Measurements from ENCODE around the gene STPG1.

DNA sequence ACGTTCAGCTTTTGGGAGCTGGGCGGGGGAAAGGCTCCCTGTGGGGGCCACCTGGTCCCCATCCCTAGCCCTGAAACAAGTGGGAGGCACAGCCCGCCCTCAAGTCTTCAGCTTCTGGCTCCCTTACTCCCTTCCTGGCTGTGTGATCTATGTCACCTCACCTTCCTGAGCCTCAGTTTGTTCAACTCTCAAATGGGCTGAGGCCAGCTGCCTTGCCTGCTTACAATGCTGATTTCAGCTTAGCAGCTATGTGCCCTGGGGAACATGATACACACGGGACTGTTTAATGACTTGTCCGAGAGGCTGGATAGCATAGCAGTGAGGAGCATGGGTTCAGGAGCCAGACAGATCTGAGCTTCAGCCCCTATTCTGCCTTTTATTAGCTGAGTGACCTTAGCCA is 75.1 kb downstream of the STPG1 start:
- TF ChIP-seq, protein P1, sequence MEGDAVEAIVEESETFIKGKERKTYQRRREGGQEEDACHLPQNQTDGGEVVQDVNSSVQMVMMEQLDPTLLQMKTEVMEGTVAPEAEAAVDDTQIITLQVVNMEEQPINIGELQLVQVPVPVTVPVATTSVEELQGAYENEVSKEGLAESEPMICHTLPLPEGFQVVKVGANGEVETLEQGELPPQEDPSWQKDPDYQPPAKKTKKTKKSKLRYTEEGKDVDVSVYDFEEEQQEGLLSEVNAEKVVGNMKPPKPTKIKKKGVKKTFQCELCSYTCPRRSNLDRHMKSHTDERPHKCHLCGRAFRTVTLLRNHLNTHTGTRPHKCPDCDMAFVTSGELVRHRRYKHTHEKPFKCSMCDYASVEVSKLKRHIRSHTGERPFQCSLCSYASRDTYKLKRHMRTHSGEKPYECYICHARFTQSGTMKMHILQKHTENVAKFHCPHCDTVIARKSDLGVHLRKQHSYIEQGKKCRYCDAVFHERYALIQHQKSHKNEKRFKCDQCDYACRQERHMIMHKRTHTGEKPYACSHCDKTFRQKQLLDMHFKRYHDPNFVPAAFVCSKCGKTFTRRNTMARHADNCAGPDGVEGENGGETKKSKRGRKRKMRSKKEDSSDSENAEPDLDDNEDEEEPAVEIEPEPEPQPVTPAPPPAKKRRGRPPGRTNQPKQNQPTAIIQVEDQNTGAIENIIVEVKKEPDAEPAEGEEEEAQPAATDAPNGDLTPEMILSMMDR (optimal IDR thresholded peaks at IDR 0.05 in 1 of 3, IDR thresholded peaks at IDR 0.05 in 1 of 3, conservative IDR thresholded peaks at IDR 0.05 in 1 of 3; ENCODE audit: extremely low read depth in 1 of 3, insufficient read depth in 2 of 3, low read length in 3 of 3): no peak
- no peak for TF ChIP-seq EZH2 (IDR thresholded peaks at IDR 0.05; ENCODE audit: low read length)
